B cell (primary cell): ENCODE data around the gene HS3ST3B1. TPM values are rescaled to one million over a fixed set of nuclear protein-coding genes. Genes with fewer than 3 reads are reported as not detected.

Experiments
- ATAC-seq: fragments of 200-7000 bp; cut with Tn5 transposase; one replicate; pipeline ENCODE4 v1.10.0; 2021; ENCODE audit warnings: low read depth, mild to moderate bottlenecking, moderate number of reproducible peaks, moderate library complexity
- CTCF ChIA-PET: fragments of 350-600 bp; sonication (Branson Sonifier 250); formaldehyde crosslinking; loops from one replicate; lab custom pipeline; 2021; ENCODE audit warnings: antibody characterized with exemption, inconsistent platforms; lab: Charles Lee
- POLR2A ChIA-PET: fragments of 350-600 bp; sonication (Branson Sonifier 250); formaldehyde crosslinking; loops from one replicate; lab custom pipeline; 2021; ENCODE audit warnings: antibody characterized with exemption; lab: Charles Lee
- DNase-seq: peaks from one replicate; pipeline ENCODE4 v3.0.0; 2013
- H2AFZ ChIP-seq: 2 replicates; pipeline ENCODE4 v1.6.1; 2012; ENCODE audit warnings: mild to moderate bottlenecking, low read depth, low read length; ENCODE audit not compliant: insufficient read depth, poor library complexity, severe bottlenecking
- H3K27ac ChIP-seq, 2 donors: 1 replicate in 1 of 2; 2 replicates in 1 of 2; pipeline ENCODE4 v1.5.1; 2012 to 2013; ENCODE audit warnings: low read length in 2 of 2, mild to moderate bottlenecking in 2 of 2, moderate library complexity in 1 of 2
- H3K27me3 ChIP-seq, 4 experiments: fragments of 200-600 bp in 1 of 4; sonication (generic) in 1 of 4; replicated peaks in 1 of 4; 1 replicate in 2 of 4; 2 replicates in 2 of 4; pipeline versions ENCODE4 v1.6.1 to v1.7.0; 2013 to 2016; ENCODE audit warnings: low read length in 3 of 4, mild to moderate bottlenecking in 2 of 4, mixed read lengths in 1 of 4, moderate library complexity in 1 of 4; ENCODE audit not compliant: insufficient read depth in 4 of 4, control insufficient read depth in 3 of 4; ENCODE audit errors: control extremely low read depth in 1 of 4
- H3K36me3 ChIP-seq, 2 experiments: replicated peaks in 1 of 2; 1 replicate in 1 of 2; 2 replicates in 1 of 2; pipeline versions ENCODE4 v1.6.1 to v1.7.1; 2013; ENCODE audit warnings: low read length in 1 of 2; ENCODE audit not compliant: insufficient read depth in 2 of 2, control insufficient read depth in 1 of 2; ENCODE audit errors: control extremely low read depth in 1 of 2, extremely low read depth in 1 of 2
- H3K4me1 ChIP-seq, 2 donors: fragments of 200-600 bp in 1 of 2; sonication (generic) in 1 of 2; 1 replicate in 1 of 2; 2 replicates in 1 of 2; pipeline versions ENCODE4 v1.5.1 to v1.6.1; 2013 to 2017; ENCODE audit warnings: low read length in 2 of 2; ENCODE audit not compliant: control insufficient read depth in 2 of 2, insufficient read depth in 2 of 2
- H3K4me2 ChIP-seq: replicated peaks from 2 replicates; pipeline ENCODE3; 2012; ENCODE audit warnings: mild to moderate bottlenecking, low read depth, low read length; ENCODE audit not compliant: poor library complexity, severe bottlenecking
- H3K4me3 ChIP-seq, 5 experiments: fragments of 200-600 bp in 1 of 5; sonication (generic) in 1 of 5; 1 replicate in 3 of 5; 2 replicates in 2 of 5; pipeline versions ENCODE4 v1.5.1 to v1.7.0; 2011 to 2016; ENCODE audit warnings: low read length in 4 of 5, mild to moderate bottlenecking in 4 of 5, low read depth in 2 of 5, control low read depth in 1 of 5, moderate library complexity in 1 of 5; ENCODE audit not compliant: insufficient read depth in 1 of 5; ENCODE audit errors: control extremely low read depth in 1 of 5, extremely low read depth in 1 of 5
- H3K79me2 ChIP-seq: fragments of 200-600 bp; sonication (generic); one replicate; pipeline ENCODE4 v1.6.0; 2016; ENCODE audit warnings: low read length; ENCODE audit not compliant: control insufficient read depth, insufficient read depth
- H3K9ac ChIP-seq: fragments of 200-600 bp; sonication (generic); 2 replicates; pipeline ENCODE4 v1.6.1; 2017; ENCODE audit warnings: mild to moderate bottlenecking, low read length, moderate library complexity
- H3K9me3 ChIP-seq, 3 donors: one replicate each; pipeline versions ENCODE4 v1.6.1 to v1.7.1; 2013; ENCODE audit warnings: low read length in 2 of 3; ENCODE audit not compliant: control insufficient read depth in 2 of 3, insufficient read depth in 1 of 3; ENCODE audit errors: control extremely low read depth in 1 of 3
- H4K20me1 ChIP-seq: 2 replicates; pipeline ENCODE4 v1.6.0; 2012; ENCODE audit warnings: mild to moderate bottlenecking, low read length; ENCODE audit not compliant: insufficient read depth, control insufficient read depth, poor library complexity, severe bottlenecking
- H3K27ac Mint-ChIP-seq: one replicate; pipeline ENCODE4 v1.8.0; 2021; ENCODE audit warnings: mixed read lengths
- H3K27me3 Mint-ChIP-seq: one replicate; pipeline ENCODE4 v1.8.0; 2021; ENCODE audit warnings: mixed read lengths
- H3K4me1 Mint-ChIP-seq: one replicate; pipeline ENCODE4 v1.8.0; 2021; ENCODE audit warnings: mixed read lengths
- H3K4me3 Mint-ChIP-seq: one replicate; pipeline ENCODE4 v1.8.0; 2021; ENCODE audit warnings: mixed read lengths
- H3K9me3 Mint-ChIP-seq: one replicate; pipeline ENCODE4 v1.8.0; 2022; ENCODE audit warnings: mixed read lengths; ENCODE audit not compliant: insufficient read depth
- EZH2 ChIP-seq: IDR thresholded peaks from 2 replicates; pipeline ENCODE4 v1.6.1; 2012; ENCODE audit warnings: borderline replicate concordance, low read depth, mild to moderate bottlenecking, moderate library complexity, low read length; ENCODE audit not compliant: insufficient read depth, poor library complexity, severe bottlenecking
- WGBS: methylation state at CpG from one replicate; pipeline ENCODE4 v1.1.5; 2013; ENCODE audit warnings: missing lambda C conversion rate; ENCODE audit not compliant: insufficient coverage; 5-methylcytosine and 5-hydroxymethylcytosine counted together
- intact Hi-C: fragments of 100-400 bp; cut with micrococcal nuclease; formaldehyde crosslinking; loops from one replicate; pipeline ENCODE4 v1.10.0; 2022
- polyA plus RNA-seq: library from polyadenylated mRNA; depleted of rRNA; stranded (reverse); fragments of >200 nt; gene quantifications from 2 replicates; pipeline ENCODE4 v1.2.3, GENCODE V29; 2012
- total RNA-seq, 2 donors: library from RNA; stranded (reverse); fragments of 120-200 nt in 1 of 2; gene quantifications; 1 replicate in 1 of 2; 2 replicates in 1 of 2; pipeline versions ENCODE4 v1.2.3 to v1.2.4, GENCODE V29; 2013 to 2022
- TF ChIP-seq, protein P1 (sequence below): fragments of 200-600 bp; IDR thresholded peaks from one replicate; pipeline ENCODE4 v1.8.0; 2022; ENCODE audit warnings: antibody characterized with exemption, mild to moderate bottlenecking

Gene HS3ST3B1
- total and polyA plus RNA-seq, 2 donors (not counting 1 experiment from before 2014, with no cell fraction given) = 0.75 to 8.4 TPM

DNA sequence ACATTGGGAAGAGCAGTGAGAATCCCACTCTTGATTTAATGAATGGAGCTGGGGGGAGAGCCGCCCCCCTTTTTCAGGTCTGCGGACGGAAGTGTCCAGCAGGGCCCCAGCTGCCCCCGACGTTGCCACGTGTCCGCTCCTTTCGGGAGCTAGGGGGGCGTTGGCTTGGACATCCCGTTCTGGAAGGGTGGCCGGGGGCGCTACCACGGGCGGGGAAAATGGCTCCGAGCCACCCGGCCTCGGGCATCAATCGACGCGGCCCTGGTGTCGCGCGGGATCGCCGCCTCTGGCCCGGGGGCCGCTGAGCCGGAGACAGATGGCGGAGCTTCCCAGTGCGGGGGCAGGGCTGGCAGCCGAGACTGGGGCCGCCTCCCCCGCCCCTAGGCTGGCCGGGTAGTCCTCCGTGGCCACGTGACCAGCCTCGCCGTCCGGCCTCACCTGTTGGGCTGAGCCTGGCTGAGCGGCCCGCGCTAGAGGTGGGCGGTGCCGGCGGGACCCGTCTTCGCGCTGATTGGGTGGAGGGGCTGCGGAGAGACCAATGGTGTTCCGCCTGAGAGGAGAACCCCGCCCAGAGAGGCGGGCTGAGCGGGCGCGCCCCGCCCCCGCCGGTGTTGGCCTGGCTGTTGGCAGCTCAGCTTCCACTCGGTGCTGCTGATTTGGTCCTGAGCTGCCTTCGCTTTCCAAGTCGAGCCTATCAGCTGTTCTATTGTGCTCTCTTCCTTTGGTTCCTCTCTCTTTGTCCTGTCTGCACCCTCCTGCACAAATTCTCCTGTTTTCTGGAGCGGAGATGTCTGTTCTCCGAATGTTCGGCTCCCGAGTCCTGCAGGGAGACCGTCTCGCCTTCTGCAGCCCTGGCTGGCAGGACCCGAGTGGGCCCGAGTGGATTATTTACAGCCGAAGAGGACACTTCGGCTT is 8.3 kb downstream of the HS3ST3B1 start:
- DNase-seq (peak; percentile 85), ATAC-seq (peak; percentile 99)
- Histone ChIP-seq H3K27me3 (peaks cover 0 to 24% (median 15%) of the 10 kb centered on the region in 4 experiments), H2AFZ (peak overlapping the region; percentile 68), H3K4me3 (peak overlapping the region; percentile 30 to 58 (median 48)), H3K4me2 (peak overlapping the region; percentile 82), H3K9ac (peak overlapping the region; percentile 67), H3K36me3 (no peaks in the 10 kb centered on the region), H3K9me3 (peaks cover 0 to 16% (median 0%) of the 10 kb centered on the region in 3 donors), H3K79me2 (no peaks in the 10 kb centered on the region), H3K4me1 (peaks cover 12 to 14% of the 10 kb centered on the region in 2 donors), H4K20me1 (no peaks in the 10 kb centered on the region), H3K27ac (no peak overlapping the region)
- TF ChIP-seq EZH2 = no peak
- TF ChIP-seq, protein P1, sequence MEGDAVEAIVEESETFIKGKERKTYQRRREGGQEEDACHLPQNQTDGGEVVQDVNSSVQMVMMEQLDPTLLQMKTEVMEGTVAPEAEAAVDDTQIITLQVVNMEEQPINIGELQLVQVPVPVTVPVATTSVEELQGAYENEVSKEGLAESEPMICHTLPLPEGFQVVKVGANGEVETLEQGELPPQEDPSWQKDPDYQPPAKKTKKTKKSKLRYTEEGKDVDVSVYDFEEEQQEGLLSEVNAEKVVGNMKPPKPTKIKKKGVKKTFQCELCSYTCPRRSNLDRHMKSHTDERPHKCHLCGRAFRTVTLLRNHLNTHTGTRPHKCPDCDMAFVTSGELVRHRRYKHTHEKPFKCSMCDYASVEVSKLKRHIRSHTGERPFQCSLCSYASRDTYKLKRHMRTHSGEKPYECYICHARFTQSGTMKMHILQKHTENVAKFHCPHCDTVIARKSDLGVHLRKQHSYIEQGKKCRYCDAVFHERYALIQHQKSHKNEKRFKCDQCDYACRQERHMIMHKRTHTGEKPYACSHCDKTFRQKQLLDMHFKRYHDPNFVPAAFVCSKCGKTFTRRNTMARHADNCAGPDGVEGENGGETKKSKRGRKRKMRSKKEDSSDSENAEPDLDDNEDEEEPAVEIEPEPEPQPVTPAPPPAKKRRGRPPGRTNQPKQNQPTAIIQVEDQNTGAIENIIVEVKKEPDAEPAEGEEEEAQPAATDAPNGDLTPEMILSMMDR = no peak
- 19% methylated on average over 71 of the region's 71 CpGs for WGBS
- Mint-ChIP-seq H3K4me1 (peaks cover 17% of the 10 kb centered on the region), H3K4me3 (peak overlapping the region; percentile 66), H3K9me3 (no peaks in the 10 kb centered on the region), H3K27me3 (peaks cover 39% of the 10 kb centered on the region), H3K27ac (no peak overlapping the region)
- POLR2A ChIA-PET = interaction anchor here (1.1 kb wide), 1 partner anchor 8 kb away, joined by 3 read pairs; the partner anchor contains the start of gene HS3ST3B1
- intact Hi-C loops = no loop called here
- CTCF ChIA-PET = interaction anchor here (1.3 kb wide), 1 partner anchor 119 kb away, joined by 4 read pairs; no protein-coding TSS in a partner anchor

DNA sequence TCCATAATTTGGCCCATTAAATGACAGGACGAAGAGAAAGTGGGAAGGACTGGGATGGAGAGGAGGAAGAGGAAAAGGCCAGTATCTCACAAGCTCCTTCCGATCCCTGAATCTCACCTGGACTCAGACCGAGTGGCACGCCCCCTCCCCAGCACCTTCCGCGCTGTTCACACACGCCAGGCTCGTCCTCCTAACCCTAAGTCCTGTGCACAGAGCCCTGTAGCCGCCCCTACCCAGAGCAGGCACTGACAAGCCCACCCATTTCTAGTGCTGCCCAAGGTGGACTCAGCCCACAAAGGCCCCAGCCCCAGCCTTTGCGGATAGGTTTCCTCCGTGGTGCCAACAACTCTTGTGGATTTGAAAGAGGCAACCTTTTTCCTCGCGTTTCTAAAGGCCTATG is 9.2 kb downstream of the HS3ST3B1 start:
- Mint-ChIP-seq H3K4me3 (peak overlapping the region; percentile 65), H3K27ac (no peak overlapping the region), H3K27me3 (peaks cover 32% of the 10 kb centered on the region), H3K9me3 (no peaks in the 10 kb centered on the region), H3K4me1 (peaks cover 14% of the 10 kb centered on the region)
- ChIA-PET CTCF (no interaction called here), POLR2A (no interaction called here)
- TF ChIP-seq, protein P1 = no peak
- TF ChIP-seq EZH2 = no peak
- Histone ChIP-seq H3K4me1 (peaks cover 12 to 14% of the 10 kb centered on the region in 2 donors), H3K36me3 (no peaks in the 10 kb centered on the region), H3K4me2 (no peak overlapping the region), H3K4me3 (no peak overlapping the region), H3K79me2 (peaks cover 3% of the 10 kb centered on the region), H2AFZ (no peak overlapping the region), H3K27me3 (peaks cover 0 to 21% (median 13%) of the 10 kb centered on the region in 4 experiments), H4K20me1 (no peaks in the 10 kb centered on the region), H3K9ac (no peak overlapping the region), H3K9me3 (peaks cover 0 to 13% (median 0%) of the 10 kb centered on the region in 3 donors), H3K27ac (no peak overlapping the region)
- WGBS = 100% methylated on average over 10 of the region's 13 CpGs
- ATAC-seq (no peak), DNase-seq (no peak)
- intact Hi-C loops = no loop called here
